ENCODE data around the gene KLF4.

Gene KLF4

GRCh38 chr9:107472581-107473340 is 16.8 kb downstream of the KLF4 start:
- ATAC-seq = no peak
- TF ChIP-seq ZFP30 (CRISPR knock-in tag; IDR thresholded peaks at IDR 0.05) (no peak), RARB (CRISPR knock-in tag; IDR thresholded peaks at IDR 0.05) (no peak), ZNF8 (CRISPR knock-in tag; IDR thresholded peaks at IDR 0.05) (no peak), BACH2 (CRISPR knock-in tag; IDR thresholded peaks at IDR 0.05; ENCODE audit: borderline replicate concordance) (no peak), ZNF565 (CRISPR knock-in tag; conservative IDR thresholded peaks at IDR 0.05; ENCODE audit: low read depth) (no peak)
- TF ChIP-seq, protein P1, sequence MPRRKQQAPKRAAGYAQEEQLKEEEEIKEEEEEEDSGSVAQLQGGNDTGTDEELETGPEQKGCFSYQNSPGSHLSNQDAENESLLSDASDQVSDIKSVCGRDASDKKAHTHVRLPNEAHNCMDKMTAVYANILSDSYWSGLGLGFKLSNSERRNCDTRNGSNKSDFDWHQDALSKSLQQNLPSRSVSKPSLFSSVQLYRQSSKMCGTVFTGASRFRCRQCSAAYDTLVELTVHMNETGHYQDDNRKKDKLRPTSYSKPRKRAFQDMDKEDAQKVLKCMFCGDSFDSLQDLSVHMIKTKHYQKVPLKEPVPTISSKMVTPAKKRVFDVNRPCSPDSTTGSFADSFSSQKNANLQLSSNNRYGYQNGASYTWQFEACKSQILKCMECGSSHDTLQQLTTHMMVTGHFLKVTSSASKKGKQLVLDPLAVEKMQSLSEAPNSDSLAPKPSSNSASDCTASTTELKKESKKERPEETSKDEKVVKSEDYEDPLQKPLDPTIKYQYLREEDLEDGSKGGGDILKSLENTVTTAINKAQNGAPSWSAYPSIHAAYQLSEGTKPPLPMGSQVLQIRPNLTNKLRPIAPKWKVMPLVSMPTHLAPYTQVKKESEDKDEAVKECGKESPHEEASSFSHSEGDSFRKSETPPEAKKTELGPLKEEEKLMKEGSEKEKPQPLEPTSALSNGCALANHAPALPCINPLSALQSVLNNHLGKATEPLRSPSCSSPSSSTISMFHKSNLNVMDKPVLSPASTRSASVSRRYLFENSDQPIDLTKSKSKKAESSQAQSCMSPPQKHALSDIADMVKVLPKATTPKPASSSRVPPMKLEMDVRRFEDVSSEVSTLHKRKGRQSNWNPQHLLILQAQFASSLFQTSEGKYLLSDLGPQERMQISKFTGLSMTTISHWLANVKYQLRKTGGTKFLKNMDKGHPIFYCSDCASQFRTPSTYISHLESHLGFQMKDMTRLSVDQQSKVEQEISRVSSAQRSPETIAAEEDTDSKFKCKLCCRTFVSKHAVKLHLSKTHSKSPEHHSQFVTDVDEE (CRISPR knock-in tag; IDR thresholded peaks at IDR 0.05) = no peak

- ATAC-seq = no peak
- TF ChIP-seq OSR1 (CRISPR knock-in tag; IDR thresholded peaks at IDR 0.05) = no peak
- TF ChIP-seq ISL1 (CRISPR knock-in tag; IDR thresholded peaks at IDR 0.05) = no peak
- TF ChIP-seq CSDC2 (CRISPR knock-in tag; IDR thresholded peaks at IDR 0.05) = no peak
- TF ChIP-seq ZNF565 (CRISPR knock-in tag; conservative IDR thresholded peaks at IDR 0.05; ENCODE audit: low read depth) = no peak
- no peak for TF ChIP-seq ZNF8 (CRISPR knock-in tag; IDR thresholded peaks at IDR 0.05)
- TF ChIP-seq ARNTL (CRISPR knock-in tag; IDR thresholded peaks at IDR 0.05; ENCODE audit: borderline replicate concordance, low read depth) = no peak
- TF ChIP-seq ZFP30 (CRISPR knock-in tag; IDR thresholded peaks at IDR 0.05) = no peak
- no peak for TF ChIP-seq GLIS3 (CRISPR knock-in tag; IDR thresholded peaks at IDR 0.05)
- no peak for TF ChIP-seq ESRRG (CRISPR knock-in tag; IDR thresholded peaks at IDR 0.05)
- no peak for TF ChIP-seq BACH2 (CRISPR knock-in tag; IDR thresholded peaks at IDR 0.05; ENCODE audit: borderline replicate concordance)
- no peak for TF ChIP-seq POU6F1 (CRISPR knock-in tag; IDR thresholded peaks at IDR 0.05; ENCODE audit: borderline replicate concordance, low read depth)
- TF ChIP-seq TOX (CRISPR knock-in tag; IDR thresholded peaks at IDR 0.05; ENCODE audit: borderline replicate concordance) = no peak
- TF ChIP-seq PPARA (CRISPR knock-in tag; IDR thresholded peaks at IDR 0.05; ENCODE audit: borderline replicate concordance) = no peak
- no peak for TF ChIP-seq PATZ1 (CRISPR knock-in tag; IDR thresholded peaks at IDR 0.05; ENCODE audit: borderline replicate concordance)
Measured at GRCh38 chr9:107471552-107471951, 18.0 kb downstream of the KLF4 start.

GRCh38 chr9:107467416-107467815 is 22.2 kb downstream of the KLF4 start:
- no peak for ATAC-seq
- no peak for TF ChIP-seq ZFP30 (CRISPR knock-in tag; IDR thresholded peaks at IDR 0.05)
- no peak for TF ChIP-seq ZNF565 (CRISPR knock-in tag; conservative IDR thresholded peaks at IDR 0.05; ENCODE audit: low read depth)
- no peak for TF ChIP-seq BACH2 (CRISPR knock-in tag; IDR thresholded peaks at IDR 0.05; ENCODE audit: borderline replicate concordance)
- TF ChIP-seq ZC3H10 (CRISPR knock-in tag; IDR thresholded peaks at IDR 0.05) = no peak
- TF ChIP-seq SNAI2 (CRISPR knock-in tag; IDR thresholded peaks at IDR 0.05) = no peak
- TF ChIP-seq ZNF70 (CRISPR knock-in tag; IDR thresholded peaks at IDR 0.05) = no peak
- no peak for TF ChIP-seq ARNTL (CRISPR knock-in tag; IDR thresholded peaks at IDR 0.05; ENCODE audit: borderline replicate concordance, low read depth)
- TF ChIP-seq, protein P2, sequence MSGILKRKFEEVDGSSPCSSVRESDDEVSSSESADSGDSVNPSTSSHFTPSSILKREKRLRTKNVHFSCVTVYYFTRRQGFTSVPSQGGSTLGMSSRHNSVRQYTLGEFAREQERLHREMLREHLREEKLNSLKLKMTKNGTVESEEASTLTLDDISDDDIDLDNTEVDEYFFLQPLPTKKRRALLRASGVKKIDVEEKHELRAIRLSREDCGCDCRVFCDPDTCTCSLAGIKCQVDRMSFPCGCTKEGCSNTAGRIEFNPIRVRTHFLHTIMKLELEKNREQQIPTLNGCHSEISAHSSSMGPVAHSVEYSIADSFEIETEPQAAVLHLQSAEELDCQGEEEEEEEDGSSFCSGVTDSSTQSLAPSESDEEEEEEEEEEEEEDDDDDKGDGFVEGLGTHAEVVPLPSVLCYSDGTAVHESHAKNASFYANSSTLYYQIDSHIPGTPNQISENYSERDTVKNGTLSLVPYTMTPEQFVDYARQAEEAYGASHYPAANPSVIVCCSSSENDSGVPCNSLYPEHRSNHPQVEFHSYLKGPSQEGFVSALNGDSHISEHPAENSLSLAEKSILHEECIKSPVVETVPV (CRISPR knock-in tag; IDR thresholded peaks at IDR 0.05) = no peak
- no peak for TF ChIP-seq TOX (CRISPR knock-in tag; IDR thresholded peaks at IDR 0.05; ENCODE audit: borderline replicate concordance)
- TF ChIP-seq ISL1 (CRISPR knock-in tag; IDR thresholded peaks at IDR 0.05) = no peak
- no peak for TF ChIP-seq ZNF8 (CRISPR knock-in tag; IDR thresholded peaks at IDR 0.05)
- no peak for TF ChIP-seq OSR1 (CRISPR knock-in tag; IDR thresholded peaks at IDR 0.05)

Data from SK-N-SH treated with all-trans-retinoic acid at 6 μM for 48 hours (cell line).